ENCODE measurements around the gene UBE2L6.

UBE2L6 gene

DNA sequence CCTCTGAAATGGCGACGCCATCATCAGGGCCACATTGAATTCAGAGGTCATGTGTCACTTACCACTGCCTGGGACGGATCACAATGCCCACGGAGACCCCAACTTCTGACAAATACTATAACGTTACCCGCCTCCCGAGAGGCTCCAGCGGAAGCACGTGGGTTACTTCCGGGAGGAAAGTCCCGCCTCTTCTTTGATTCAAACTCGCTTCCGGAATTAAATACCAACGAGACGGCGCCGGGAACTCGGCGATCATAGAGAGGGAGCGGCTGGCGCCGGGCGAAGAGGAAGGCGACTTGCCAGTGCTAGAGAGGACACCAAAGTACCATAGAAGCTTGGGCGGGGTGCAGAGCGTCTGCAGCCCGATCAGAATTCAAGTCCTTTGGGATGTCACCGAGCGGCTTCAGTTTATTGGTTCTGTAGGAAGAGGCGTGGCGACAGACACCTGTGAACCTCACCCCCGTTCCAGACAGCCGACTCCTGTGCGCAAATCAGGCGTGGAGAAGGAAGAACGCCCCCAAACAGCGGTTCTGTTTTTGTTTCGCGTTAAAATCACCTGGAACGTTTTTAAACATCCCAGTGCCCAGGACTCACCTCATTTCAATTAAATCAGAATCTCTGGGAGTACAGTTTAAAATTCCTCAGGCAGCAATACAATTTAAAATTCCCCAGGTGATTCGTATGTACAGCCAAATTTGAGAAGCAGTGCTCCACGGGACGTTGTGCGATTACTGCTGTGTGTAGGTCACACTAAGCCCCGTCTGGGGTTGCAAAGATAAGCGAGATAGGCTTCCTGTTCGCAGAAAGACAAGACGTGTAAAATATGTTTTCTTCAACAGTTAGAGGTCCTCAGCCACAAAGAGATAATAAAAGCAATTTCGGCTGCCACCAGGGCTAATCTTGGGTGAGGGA, 36.6 kb downstream of the UBE2L6 start, which contains the start of gene TIMM10:
Gene TIMM10, minus strand, starts transcription at position 159 of the 912 bp plus-strand sequence. CDS start 565 bp downstream, outside the sequence.
- in situ Hi-C loops (cut with HindIII; ENCODE audit: low sequenced_read_pairs) = loop anchor here (5.0 kb wide), 1 partner anchor 111 kb away; no protein-coding TSS in a partner anchor

DNA sequence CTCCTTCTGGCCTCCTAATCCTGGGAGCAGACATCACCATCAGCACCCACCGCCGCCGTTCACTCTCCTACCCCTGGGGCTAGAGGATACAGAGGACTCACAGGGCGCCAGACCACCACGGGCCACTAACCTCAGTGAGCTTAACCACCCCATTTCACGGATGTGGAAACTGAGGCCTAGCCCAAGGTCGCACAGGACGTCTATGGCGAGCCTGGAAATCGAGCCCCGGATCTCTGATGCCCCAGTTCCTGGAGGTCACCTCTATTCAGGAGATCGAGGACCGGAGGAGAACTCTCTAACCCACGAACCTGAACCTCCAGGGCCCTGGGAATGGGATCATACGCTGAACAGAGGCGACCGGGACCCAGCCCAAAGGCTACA, 37.3 kb downstream of the UBE2L6 start:
- in situ Hi-C loops (cut with HindIII; ENCODE audit: low sequenced_read_pairs) = loop anchor here (5.0 kb wide), 1 partner anchor 112 kb away; no protein-coding TSS in a partner anchor

DNA sequence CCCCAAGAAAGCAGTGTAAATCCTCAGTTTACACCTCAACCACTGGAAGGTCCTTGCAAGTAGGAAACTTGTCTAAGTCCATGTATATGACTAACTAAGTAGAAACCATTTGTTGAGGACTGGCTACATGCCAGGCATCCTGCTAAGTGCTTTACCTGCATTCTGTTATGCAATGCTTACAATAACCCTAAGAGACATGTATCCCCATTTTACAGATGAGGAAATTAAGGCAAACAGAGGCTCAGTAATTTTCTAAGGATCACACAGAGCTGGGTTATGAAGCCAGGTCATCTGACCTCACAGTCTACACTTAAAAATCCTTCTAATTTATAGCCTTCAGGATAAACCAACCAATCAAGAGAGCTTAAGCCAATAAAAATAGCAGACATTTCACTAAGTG, 38.5 kb downstream of the UBE2L6 start:
- in situ Hi-C loops (cut with HindIII; ENCODE audit: low sequenced_read_pairs) = no loop called here

DNA sequence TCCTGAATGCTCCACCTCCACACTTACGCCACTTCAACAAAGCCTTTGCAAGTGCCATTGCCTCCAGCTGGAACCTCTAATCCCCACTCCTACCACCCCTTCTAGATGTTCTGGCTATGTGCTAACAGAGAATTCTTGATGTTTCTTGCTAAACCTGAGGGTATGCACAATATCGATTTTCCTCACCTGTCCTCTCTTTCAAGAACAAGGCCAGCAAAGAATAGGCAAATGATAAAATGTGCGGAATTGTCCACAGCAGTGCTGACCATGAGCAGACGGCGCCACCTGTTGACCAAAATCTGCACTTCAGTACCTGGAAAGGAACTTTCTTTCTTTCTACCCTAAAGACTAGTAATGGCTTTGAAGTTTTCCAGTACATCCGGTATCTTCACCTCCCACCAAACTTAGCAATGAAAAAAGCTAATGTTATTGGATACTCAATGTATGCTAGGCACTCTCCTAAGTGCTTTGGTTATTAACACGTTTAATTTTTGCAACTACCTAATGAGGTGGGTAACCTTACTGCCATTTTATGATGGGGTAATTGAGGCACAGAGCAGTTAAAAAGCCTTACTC, 40.3 kb downstream of the UBE2L6 start:
- in situ Hi-C loops (cut with HindIII; ENCODE audit: low sequenced_read_pairs) = no loop called here

DNA sequence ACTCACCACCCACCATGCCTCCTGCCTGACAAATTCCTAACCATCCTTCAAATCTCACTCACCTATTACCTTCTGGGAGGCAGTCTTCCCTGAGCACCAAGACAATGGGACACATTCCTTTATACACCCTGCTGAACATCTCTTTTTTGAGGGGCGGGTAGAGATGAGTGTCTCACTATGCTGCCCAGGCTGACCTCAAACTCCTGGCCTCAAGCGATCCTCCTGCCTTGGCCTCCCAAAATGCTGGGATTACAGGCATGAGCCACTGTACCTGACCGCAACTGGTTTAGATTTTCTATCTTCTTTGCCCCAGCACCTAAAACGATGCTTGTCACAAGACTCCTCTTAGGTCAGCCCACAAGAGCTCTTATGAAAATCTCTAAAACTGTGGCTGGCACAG, 44.1 kb downstream of the UBE2L6 start:
- in situ Hi-C loops (cut with HindIII; ENCODE audit: low sequenced_read_pairs) = loop anchor here (25.0 kb wide), 1 partner anchor 186 kb away; the partner anchor contains the start of genes P2RX3 and SSRP1

DNA sequence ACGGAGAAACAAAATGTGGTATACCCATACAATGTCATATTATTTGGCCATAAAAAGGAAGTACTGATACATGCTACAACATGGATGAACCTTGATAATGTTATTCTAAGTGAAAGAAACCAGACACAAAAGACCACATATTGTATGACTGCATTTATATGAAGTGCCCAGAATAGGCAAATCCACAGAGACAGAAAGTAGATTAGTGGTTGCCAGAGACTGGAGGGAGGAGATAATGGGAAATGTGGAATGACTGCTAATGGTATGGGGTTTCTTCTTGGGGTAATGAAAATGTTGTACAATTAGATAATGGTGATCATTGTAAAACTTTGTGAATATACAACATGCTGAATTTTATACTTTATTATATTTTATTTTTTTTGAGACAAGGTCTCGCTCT, 46.4 kb downstream of the UBE2L6 start:
- in situ Hi-C loops (cut with HindIII; ENCODE audit: low sequenced_read_pairs) = loop anchor here (25.0 kb wide), 1 partner anchor 184 kb away; the partner anchor contains the start of genes P2RX3 and SSRP1

DNA sequence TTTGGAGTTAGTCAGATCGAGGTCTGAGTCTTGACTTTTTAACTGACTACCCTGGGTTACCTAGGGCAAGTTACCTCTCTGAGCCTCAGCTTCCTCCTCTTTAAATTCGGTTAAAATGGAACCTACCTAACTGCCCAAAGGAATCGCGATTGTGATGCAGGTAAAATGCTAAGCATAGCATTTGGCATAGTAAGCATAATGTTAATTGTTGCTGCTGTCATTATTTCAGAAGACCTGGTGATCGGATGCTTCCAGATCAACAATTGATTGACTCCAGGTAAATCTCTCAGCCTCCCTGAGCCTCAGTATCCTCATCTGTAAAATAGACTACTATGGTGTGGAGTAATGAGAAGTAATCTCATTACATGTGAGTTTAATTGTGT, 51.4 kb downstream of the UBE2L6 start:
- in situ Hi-C loops (cut with HindIII; ENCODE audit: low sequenced_read_pairs) = loop anchor here (25.0 kb wide), 1 partner anchor 179 kb away; the partner anchor contains the start of genes P2RX3 and SSRP1

DNA sequence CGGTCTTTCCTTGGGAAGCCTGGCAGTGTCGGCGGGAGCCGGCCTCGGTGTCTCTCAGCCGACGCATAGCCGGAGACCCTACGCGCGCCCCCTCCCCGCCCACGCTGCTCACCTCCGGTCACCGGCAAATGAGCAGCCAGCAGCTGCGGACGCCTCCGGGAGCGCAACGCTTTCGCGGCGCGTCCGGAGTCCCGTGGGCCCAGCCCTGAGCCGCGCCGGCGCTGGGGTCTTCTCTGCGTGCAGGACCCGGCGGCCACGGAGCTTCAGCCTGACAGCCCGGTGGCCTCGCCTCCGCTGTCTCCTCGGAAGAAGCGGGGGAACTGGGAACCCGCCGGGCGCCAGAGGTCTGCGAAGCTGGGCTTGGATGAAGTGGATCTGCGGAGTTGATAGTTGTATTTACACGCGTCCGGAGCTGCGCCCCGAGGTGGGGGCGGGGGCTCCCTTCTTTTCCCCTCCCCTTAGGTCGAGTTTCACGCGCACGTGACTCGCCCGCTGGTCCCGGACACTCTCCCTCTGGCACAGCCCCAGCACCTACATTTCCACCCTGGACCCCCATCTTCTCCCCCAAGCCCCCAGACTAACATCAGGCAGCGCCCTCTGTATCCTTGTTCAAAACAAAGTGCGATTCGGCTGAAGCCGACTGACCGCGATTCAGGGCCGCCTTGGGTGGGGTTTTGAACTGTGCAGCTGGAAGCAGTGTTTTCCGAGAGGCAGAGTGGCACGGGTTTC, 52.0 kb downstream of the UBE2L6 start, which contains the start of gene SLC43A1:
Gene SLC43A1, minus strand, starts transcription at position 371 of the 729 bp plus-strand sequence. CDS start 1,591 bp downstream, outside the sequence.
- in situ Hi-C loops (cut with HindIII; ENCODE audit: low sequenced_read_pairs) = loop anchor here (25.0 kb wide), 1 partner anchor 178 kb away; the partner anchor contains the start of genes P2RX3 and SSRP1

DNA sequence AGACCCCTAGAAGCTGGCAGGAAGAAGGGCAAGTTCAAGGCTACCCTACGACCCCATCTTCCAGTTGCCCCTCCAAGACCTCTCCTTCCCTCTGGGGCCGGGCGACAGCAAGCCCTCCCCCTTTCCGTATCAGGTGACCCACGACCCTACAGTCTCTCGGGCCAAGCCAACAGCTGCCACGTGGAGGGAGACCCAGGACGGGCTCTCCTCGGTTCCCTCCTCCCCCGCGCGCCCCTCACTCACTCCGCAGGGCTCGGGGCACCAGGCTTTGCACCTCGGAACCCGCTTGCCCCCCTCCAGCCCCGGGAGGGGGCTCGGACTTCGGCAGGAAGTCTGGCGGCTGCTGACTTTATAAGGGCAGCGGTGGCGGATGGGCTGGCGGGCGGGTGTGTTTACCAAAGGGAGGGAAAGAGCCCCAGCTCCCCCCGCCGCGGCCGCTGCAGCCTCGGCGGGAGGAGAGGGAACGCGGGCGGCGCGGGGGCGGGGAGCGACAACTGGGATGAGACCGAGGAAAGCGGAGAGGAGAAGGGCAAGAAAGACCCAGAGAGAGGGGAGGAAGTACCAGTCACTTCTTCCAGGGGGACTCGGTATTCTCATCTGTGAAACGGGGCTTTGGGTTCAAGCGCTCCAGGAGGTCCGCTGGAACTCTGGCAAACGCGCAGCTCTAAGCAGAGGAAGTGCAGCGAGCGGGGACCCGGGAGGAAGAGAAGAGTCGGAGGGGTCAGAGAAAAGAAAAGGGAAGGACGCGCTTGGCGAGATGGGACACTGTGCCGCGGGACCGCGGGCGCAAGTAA, 52.7 kb downstream of the UBE2L6 start:
- in situ Hi-C loops (cut with HindIII; ENCODE audit: low sequenced_read_pairs) = loop anchor here (25.0 kb wide), 1 partner anchor 177 kb away; the partner anchor contains the start of genes P2RX3 and SSRP1

DNA sequence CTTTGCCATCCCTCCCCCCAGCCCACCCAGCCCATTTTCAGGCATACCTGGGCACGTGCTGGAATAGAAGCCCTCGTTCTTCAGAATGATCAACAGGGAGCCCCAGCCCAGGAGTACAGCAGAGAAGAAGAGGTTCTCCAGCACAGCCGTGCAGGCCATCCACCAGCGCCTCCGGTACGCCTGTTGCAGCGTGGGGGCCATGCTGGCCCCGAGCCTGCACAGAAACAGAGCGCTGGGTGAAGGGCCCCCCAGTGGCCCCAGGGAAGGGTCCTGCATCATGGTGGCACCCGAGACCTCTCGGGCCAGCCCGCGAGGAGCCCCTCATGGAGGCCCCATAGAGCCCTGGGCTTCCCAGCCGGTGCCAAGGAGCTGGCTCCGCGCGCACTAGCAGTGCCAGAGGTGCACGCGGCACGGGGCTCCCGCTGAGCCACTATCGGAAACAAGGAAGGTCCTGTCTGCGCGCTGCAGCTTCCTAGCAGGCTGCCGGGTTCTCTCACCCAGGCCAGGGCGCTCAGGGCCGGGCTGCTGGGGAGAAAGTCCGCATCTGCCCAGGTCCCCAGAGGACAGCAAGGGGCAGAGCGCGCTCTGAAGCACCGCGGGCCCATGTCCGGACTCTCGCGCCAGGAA, 53.4 kb downstream of the UBE2L6 start:
- in situ Hi-C loops (cut with HindIII; ENCODE audit: low sequenced_read_pairs) = loop anchor here (25.0 kb wide), 1 partner anchor 177 kb away; the partner anchor contains the start of genes P2RX3 and SSRP1

DNA sequence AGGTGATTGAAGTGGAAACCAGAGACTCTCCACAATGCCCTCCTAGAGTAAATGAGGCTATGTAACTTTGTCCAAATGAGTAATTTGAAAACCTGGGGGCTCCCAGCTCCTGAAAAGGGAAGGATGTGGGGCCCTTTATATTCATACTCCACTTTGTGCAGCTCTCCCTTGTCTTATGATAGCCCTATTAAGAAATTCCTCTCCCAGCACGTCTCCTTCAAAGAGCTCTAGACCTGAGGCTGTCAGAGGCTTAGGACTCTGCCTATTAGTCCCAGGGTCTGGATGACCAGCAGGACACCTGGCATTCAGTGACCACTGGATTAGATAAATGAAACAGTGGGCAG, 54.0 kb downstream of the UBE2L6 start:
- in situ Hi-C loops (cut with HindIII; ENCODE audit: low sequenced_read_pairs) = loop anchor here (25.0 kb wide), 1 partner anchor 176 kb away; the partner anchor contains the start of genes P2RX3 and SSRP1

DNA sequence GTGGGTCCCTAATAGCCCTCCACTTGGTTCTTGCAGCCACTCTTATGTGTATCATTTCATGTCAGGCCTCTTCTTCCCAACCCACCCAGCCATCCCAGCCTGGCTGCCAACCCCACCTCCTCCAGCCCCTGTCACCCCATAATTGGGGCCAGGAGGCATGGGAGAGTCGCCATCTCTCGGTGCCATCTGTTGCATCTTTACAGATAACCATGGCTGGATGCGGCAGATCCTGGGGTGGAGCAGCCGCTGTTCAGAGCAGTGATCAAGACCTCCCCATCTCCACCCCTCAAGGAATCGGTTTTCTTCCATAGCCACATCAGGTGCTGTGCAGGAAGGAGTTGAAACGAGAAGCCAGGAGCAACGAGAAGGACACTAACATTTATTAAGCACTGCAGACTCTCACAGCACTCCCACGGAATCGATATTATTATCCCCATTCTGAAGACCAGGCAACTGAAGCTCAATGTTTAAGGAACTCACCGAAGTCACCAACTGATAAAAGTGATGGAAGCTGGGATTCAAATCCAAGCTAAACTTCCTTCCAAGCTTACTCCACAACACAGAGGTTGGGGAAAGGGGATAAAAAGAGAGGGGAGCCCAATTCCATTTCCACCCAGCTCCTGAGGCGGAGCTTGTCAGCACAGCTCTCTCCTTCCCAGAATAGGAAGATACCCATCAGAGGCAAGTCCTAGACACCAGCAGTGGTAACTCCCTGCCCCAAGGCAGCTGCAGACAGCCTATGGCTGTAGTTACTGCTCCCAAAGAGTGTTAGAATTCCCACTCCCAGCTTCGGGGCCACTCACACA, 54.6 kb downstream of the UBE2L6 start:
- in situ Hi-C loops (cut with HindIII; ENCODE audit: low sequenced_read_pairs) = loop anchor here (25.0 kb wide), 1 partner anchor 176 kb away; the partner anchor contains the start of genes P2RX3 and SSRP1

DNA sequence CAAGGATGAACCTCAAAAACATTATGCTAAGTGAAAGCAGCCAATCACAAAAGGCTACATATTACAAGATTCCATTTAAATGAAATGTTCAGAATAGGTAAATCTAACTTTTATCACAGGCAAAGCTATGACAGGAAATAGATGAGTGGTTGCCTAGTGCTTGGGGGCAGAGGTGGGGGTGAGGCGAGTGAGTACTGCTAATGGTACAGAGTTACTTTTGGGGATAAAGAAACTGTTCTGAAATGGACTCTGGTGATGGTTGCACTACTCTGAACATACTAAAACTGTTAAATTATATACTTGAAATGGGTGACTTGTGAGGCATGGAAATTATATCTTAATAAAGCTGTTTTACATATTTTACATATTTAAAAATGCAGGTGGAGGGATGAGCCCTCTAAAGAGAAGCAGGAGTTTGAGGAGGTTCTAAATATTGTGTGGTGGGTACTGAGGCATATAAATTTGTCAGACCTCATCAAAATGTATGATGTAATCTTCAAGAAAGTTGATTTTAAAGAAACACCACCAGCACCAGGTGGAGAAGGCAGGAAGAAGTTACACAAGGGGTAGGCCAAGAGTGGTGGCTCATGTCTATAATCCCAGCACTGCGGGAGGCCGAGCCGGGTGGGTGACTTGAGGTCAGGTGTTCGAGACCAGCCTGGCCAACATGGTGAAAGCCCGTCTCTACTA, 55.6 kb downstream of the UBE2L6 start:
- in situ Hi-C loops (cut with HindIII; ENCODE audit: low sequenced_read_pairs) = loop anchor here (25.0 kb wide), 1 partner anchor 175 kb away; the partner anchor contains the start of genes P2RX3 and SSRP1

DNA sequence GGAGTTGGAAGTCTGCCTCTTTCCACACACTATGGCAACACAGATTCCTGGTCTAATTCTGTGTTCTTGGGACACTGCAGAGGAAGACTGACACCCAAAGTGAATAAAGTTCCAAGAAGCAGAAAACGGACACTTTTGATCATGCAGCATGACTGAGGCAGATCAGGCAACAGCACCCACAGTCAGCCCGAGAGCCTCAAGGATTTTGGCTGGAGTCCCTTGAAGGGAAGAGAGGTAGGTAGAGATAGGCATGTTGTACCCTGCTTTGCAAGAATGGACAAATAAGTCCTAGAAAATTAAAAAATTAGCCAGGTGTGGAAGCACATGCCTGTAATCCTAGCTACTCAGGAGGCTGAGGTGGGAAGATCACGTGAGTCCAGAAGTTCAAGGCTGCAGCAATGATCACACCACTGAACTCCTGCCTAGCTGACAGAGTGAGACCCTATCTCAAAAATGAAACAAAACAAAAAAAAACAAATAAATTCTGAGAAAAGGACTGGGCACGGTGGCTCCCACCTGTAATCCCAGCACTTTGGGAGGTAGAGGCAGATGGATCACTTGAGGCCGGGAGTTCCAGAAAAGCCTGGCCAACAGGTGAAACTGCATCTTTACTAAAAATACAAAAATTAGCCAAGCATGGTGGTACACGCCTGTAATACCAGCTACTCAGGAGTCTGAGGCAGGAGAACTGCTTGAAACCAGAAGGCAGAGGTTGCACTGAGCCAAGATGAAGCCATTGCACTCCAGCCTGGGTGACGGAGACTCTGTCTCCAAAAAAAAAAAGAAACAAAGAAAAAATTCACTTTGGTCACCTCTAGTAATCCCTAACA, 58.9 kb downstream of the UBE2L6 start:
- in situ Hi-C loops (cut with HindIII; ENCODE audit: low sequenced_read_pairs) = loop anchor here (25.0 kb wide), 1 partner anchor 171 kb away; the partner anchor contains the start of genes P2RX3 and SSRP1

DNA sequence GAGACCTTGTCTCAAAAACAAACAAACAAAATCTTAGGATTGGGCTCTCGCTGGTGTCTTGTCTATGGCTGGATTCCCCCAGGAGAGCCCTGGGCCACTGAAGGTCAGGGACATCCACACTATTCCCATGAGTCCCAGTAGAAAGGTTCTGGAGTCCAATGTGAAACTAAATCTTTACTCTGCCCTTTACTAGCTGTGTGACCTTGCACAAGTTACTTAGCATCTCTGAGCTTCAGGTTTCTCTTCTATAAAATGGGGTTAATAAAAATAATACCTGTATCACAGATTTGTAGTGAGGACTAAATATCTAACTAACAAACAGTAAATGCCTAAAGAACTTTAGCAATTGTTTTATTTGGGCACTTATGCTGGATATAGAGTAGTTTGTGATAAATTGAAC, 61.0 kb downstream of the UBE2L6 start:
- in situ Hi-C loops (cut with HindIII; ENCODE audit: low sequenced_read_pairs) = loop anchor here (25.0 kb wide), 1 partner anchor 169 kb away; the partner anchor contains the start of genes P2RX3 and SSRP1

DNA sequence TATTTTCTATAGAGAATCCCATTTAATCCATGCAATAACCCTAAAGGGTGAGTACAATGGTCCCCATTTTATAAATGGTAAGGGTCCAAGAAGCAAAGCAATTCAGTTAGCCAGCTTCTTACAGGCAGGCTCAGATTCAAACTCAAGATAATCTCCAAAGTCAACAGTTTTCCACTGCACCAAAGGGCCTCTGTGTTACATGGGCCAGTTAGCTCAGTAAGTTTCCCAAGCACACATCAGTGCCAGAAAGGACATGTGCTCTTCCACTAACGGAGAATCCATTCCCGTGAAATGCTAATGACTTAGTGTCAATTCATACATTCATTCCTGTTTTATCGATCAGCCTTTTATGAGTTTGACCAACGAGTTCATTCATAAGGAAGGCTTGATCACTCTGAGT, 63.0 kb downstream of the UBE2L6 start:
- in situ Hi-C loops (cut with HindIII; ENCODE audit: low sequenced_read_pairs) = loop anchor here (25.0 kb wide), 1 partner anchor 167 kb away; the partner anchor contains the start of genes P2RX3 and SSRP1

DNA sequence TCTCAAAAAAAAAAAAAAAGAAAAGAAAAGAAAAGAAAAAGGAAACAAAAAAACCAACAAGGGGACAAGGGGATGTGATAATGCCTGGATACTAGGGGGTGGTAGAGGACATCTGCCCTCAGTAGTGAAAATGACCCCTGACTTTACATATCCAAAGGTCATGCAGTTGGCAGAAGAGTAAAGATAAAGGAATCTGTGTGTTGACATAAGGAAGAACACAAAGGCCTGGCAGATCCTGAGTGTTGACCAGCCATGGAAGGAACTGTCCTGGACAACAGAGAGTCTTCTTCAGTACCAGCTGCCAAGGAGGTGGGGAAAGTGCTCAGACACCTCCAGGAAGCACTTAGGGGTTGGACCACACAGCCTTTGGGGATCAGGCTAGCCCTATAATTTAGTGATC, 64.6 kb downstream of the UBE2L6 start:
- in situ Hi-C loops (cut with HindIII; ENCODE audit: low sequenced_read_pairs) = loop anchor here (25.0 kb wide), 1 partner anchor 166 kb away; the partner anchor contains the start of genes P2RX3 and SSRP1

All from endothelial cell of hepatic sinusoid (primary cell).